Glutamatergic neuron (in vitro differentiated cells): Measurements from ENCODE around the gene CDT1. TPM values are rescaled to one million over a fixed set of nuclear protein-coding genes. Genes with fewer than 3 reads are reported as not detected.

ENCODE experiments used
- DNase-seq: peaks from one replicate; pipeline ENCODE4 v3.0.0; 2022
- H3K27ac Mint-ChIP-seq: one replicate; pipeline ENCODE4 v1.8.0; 2020; ENCODE audit warnings: mild to moderate bottlenecking, mixed read lengths, inconsistent platforms; ENCODE audit not compliant: unreplicated experiment
- H3K27me3 Mint-ChIP-seq: one replicate; pipeline ENCODE4 v1.8.0; 2020; ENCODE audit warnings: mild to moderate bottlenecking, moderate library complexity, mixed read lengths, inconsistent platforms; ENCODE audit not compliant: unreplicated experiment
- H3K36me3 Mint-ChIP-seq: one replicate; pipeline ENCODE4 v1.8.0; 2020; ENCODE audit warnings: mild to moderate bottlenecking, mixed read lengths, inconsistent platforms; ENCODE audit not compliant: unreplicated experiment
- H3K4me1 Mint-ChIP-seq: one replicate; pipeline ENCODE4 v1.8.0; 2020; ENCODE audit warnings: mild to moderate bottlenecking, low read depth, mixed read lengths, inconsistent platforms; ENCODE audit not compliant: unreplicated experiment
- H3K4me3 Mint-ChIP-seq: one replicate; pipeline ENCODE4 v1.8.0; 2020; ENCODE audit warnings: mild to moderate bottlenecking, mixed read lengths, inconsistent platforms; ENCODE audit not compliant: unreplicated experiment
- H3K9me3 Mint-ChIP-seq: one replicate; pipeline ENCODE4 v1.8.0; 2020; ENCODE audit warnings: mild to moderate bottlenecking, moderate library complexity, mixed read lengths, inconsistent platforms; ENCODE audit not compliant: unreplicated experiment
- total RNA-seq: library from RNA; stranded (reverse); fragmentation: NEBNext Ultra II Directional; extraction: Animal tissue kit (Norgen Biotek cat#: 25700); gene quantifications from one replicate; pipeline ENCODE4 v1.2.1, GENCODE V29; 2021; ENCODE audit not compliant: unreplicated experiment
- TF ChIP-seq, protein P1 (sequence below): fragments of 200-600 bp; sonication (generic); IDR thresholded peaks from one replicate; pipeline ENCODE4 v1.5.0; 2021; ENCODE audit not compliant: partially characterized antibody, unreplicated experiment

The CDT1 gene
- total RNA-seq, 1 donor from 2014 or later: 5.6 TPM

DNA sequence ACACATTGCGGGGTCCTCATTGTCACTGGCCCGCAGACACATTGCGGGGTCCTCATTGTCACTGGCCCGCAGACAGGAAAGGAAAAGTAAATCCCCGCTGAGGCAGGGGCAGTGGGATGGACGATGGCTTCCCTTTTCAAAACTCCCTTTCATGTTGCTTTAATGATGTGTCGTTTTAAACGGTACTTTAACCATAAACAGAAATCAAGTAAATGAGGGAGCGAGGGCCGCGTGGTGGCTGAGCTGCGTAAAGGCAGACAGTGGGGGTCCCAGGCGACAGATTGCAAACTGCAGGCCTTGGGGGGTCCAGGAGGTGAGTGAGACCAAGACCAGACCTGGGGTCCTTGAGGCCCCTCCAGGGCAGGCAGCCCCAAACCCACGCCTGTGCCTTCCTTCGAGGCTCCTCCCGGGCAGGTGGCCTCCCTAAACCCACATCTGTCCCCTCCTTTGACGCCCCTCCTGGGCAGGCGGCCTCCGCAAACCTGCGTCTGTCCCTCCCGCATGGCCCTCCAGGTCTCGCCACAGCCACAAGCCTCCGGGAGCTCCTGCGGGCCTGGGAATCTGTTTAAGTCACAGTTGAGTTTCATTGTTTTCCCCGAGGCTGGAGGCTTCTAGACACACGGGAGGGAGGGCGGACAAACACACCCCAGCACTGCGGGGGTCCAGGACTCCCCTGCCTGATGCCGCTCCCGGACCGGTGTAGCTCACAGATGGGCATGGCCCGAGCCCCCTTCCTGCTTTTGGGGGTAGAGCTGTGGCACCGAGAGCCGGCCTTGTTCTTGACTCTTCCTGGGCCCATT lies 25.9 kb upstream of the CDT1 start:
- no peaks in the 10 kb centered on the region for H3K36me3 Mint-ChIP-seq
- peak; percentile 42 for DNase-seq
- H3K27ac Mint-ChIP-seq: no peak overlapping the region
- TF ChIP-seq, protein P1, sequence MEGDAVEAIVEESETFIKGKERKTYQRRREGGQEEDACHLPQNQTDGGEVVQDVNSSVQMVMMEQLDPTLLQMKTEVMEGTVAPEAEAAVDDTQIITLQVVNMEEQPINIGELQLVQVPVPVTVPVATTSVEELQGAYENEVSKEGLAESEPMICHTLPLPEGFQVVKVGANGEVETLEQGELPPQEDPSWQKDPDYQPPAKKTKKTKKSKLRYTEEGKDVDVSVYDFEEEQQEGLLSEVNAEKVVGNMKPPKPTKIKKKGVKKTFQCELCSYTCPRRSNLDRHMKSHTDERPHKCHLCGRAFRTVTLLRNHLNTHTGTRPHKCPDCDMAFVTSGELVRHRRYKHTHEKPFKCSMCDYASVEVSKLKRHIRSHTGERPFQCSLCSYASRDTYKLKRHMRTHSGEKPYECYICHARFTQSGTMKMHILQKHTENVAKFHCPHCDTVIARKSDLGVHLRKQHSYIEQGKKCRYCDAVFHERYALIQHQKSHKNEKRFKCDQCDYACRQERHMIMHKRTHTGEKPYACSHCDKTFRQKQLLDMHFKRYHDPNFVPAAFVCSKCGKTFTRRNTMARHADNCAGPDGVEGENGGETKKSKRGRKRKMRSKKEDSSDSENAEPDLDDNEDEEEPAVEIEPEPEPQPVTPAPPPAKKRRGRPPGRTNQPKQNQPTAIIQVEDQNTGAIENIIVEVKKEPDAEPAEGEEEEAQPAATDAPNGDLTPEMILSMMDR: no peak
- H3K27me3 Mint-ChIP-seq: peaks cover 12% of the 10 kb centered on the region
- peaks cover 14% of the 10 kb centered on the region for H3K4me1 Mint-ChIP-seq
- H3K4me3 Mint-ChIP-seq: no peak overlapping the region
- H3K9me3 Mint-ChIP-seq: peaks cover 5% of the 10 kb centered on the region

DNA sequence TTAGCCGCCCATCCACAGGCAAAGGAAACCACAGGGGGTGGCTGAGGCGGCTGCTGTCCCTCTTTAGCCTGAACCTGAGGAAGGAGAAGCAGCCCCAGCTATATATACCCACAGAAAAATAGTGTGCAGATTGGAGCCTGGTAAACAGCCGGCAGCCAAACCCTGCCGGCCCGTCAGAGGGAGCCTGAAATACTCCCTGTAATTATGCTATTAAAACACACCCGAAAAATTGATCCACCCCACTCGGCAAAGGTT lies 25.4 kb upstream of the CDT1 start:
- Mint-ChIP-seq H3K9me3 (peaks cover 4% of the 10 kb centered on the region), H3K36me3 (no peaks in the 10 kb centered on the region), H3K4me1 (peaks cover 18% of the 10 kb centered on the region), H3K27me3 (peaks cover 13% of the 10 kb centered on the region), H3K4me3 (no peak overlapping the region), H3K27ac (no peak overlapping the region)
- TF ChIP-seq, protein P1: no peak
- no peak for DNase-seq

DNA sequence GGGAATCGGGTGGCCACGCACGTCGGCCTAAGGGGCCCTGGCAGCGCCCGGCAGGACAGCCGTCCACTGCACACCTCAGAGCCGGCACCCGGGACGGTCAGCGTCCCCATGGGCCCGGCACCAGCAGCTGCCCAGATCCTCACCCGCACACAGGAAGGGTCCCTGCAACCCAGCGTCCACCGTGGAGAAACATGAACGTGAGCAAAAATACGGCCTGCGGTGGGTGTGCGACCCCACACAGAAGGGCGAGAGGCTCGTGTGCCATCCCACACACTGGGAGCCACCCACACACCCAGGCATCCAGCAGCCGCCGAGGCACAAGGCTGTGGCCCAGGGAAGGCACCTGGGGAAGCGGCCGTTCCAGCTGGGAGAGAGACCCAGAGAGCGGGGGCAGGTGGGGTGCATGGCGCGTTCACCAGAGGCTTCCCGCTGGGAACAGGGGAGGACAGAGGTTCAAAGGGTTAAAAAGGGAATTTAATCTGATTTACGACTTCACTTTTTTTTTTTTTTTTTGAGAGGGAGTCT lies 25.0 kb upstream of the CDT1 start:
- TF ChIP-seq, protein P1: no peak
- peaks cover 13% of the 10 kb centered on the region for H3K27me3 Mint-ChIP-seq
- H3K36me3 Mint-ChIP-seq: no peaks in the 10 kb centered on the region
- DNase-seq: no peak
- no peak overlapping the region for H3K4me3 Mint-ChIP-seq
- H3K9me3 Mint-ChIP-seq: peaks cover 2% of the 10 kb centered on the region
- peaks cover 19% of the 10 kb centered on the region for H3K4me1 Mint-ChIP-seq
- no peak overlapping the region for H3K27ac Mint-ChIP-seq

DNA sequence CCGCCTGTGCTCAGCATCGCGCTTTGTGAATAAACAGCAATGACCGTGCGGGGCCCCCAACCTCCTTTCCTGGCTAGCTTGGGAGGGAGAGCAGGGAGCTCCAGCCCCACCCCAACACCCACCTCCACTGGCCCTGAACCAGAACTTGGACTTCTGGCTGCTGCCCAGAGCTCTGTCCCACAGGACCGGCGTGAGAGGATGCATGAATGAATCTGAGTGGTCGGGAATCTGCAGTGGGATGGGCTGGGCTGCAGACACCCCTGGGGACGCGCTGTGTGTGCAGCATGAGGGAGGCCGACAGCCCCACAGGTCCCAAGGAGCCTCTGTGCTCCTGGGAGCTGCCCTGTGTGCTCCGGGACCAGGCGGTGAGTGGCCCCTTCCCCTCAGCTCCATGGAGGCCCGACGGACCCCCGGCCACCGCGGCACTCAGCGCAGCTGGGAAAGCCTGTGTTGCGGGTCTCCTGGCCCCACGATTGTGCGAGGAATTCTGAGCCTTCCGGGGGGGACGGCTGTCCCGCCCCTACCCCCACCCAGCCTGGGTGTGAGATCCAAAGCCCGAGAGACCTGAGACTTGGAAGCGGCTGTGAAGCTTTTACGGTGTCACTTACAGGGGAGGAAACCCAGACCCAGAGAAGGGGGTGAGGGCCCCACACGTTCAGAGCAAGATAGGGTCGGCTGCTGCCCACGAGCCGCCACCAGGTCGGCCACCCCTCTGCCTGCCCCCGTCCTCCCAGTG lies 24.0 kb upstream of the CDT1 start:
- peak; percentile 50 for DNase-seq
- Mint-ChIP-seq H3K4me1 (peaks cover 19% of the 10 kb centered on the region), H3K27me3 (peaks cover 8% of the 10 kb centered on the region), H3K4me3 (no peak overlapping the region), H3K9me3 (peaks cover 2% of the 10 kb centered on the region), H3K36me3 (no peaks in the 10 kb centered on the region), H3K27ac (no peak overlapping the region)
- TF ChIP-seq, protein P1: no peak
